GM18520 (cell line): Measurements from ENCODE around the gene PLA1A.
"Not testable (repeated sequence)": the region's sequence is repeated elsewhere in the genome, so short reads cannot be mapped to it uniquely, and the experiment has no call there.

Source experiments
- ATAC-seq: cut with Tn5 transposase; IDR thresholded peaks from one replicate; pipeline ENCODE4 v1.9.1; 2021; ENCODE audit not compliant: unreplicated experiment

PLA1A gene, protein sequence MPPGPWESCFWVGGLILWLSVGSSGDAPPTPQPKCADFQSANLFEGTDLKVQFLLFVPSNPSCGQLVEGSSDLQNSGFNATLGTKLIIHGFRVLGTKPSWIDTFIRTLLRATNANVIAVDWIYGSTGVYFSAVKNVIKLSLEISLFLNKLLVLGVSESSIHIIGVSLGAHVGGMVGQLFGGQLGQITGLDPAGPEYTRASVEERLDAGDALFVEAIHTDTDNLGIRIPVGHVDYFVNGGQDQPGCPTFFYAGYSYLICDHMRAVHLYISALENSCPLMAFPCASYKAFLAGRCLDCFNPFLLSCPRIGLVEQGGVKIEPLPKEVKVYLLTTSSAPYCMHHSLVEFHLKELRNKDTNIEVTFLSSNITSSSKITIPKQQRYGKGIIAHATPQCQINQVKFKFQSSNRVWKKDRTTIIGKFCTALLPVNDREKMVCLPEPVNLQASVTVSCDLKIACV

DNA sequence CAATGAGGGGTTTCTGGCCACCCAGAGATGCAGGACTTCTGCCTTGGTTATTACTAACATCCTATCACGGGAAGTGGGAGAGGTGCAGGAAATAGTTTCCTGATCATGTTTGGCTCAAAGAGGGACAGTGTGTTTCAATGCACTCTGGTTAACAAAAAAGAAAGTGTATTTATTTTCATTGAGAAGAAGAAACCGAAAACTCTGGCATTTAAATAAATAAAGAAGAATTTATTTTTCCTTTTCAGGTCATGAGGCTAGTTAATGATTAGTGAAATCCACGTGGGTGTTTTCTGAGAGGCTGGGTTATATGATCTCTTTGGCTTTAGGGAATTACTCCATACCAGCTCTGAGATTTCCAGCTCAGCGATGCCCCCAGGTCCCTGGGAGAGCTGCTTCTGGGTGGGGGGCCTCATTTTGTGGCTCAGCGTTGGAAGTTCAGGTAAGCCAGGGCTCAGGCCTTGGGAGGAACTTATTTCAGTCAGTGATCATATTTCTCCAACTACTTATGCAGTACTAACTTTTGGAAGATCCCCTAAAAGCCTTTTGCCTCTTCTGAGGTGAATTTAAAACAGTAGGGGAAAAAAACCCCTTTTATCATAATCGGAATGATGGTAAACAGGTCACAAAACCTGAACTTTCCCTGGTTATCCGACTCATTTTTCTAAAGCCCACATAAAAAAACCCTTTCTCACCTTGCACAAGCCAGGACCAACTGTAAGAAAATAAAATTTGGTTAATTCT is at the start of gene PLA1A:
TSS of gene PLA1A (plus strand) at position 338 of the 741 bp plus-strand sequence. CDS start at position 367, 29 bp downstream.
- no peak for ATAC-seq

DNA sequence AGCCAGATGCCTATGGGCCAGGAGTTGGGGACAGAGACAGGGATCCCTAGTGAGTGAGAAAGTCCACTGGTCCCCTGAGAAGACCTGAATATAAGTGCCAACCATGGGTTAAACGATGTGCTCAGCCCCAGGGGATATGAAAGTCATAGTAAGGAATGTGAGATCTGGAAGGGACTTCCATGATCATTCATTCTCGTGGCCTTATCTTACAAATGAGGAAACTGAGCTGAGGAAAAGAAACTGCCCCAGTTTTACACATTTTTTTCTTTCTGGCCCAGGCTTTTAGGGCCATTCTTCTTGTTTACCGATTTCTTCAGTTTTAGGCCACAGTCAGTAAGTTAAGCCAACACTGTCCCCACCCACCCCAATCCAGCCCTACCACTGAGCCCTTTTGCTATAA is 49.3 kb upstream of the PLA1A start:
- no peak for ATAC-seq

DNA sequence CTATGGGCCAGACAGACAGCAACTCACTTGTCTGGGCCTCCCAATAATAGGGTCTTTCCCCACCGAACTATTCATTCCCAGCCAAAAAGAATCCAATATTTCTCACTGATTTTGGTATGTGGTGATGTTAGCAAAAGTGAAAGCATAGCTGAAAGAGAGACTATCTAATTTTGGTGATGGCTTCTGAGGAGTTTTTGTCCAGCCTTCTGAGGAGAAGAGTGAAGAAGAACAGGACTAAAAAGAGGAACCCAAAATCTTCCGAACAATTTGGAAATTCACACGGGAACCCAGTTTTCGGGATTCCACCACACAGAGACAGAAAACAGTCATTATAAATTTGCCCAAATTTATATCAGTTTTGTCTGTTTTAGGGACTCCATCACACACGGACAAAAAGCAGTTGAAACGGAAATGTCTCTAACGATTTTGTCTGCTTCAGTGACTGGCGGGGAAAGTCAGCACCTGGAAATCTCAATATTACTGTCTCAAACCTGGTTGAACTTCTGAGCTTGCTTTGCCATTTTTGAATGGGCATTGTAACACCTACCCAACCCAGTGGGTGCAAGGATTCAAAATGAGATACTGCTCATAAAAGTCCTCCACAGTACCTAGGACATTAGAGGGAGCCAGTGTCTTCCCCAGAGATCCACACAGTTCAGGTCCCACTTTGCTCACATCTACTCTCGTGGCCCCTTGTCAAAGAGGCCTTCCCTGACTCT is 47.3 kb upstream of the PLA1A start:
- peak; percentile 31 for ATAC-seq

GRCh38 chr3:119551598-119551997 is 46.1 kb upstream of the PLA1A start:
- no peak for ATAC-seq

- not testable (repeated sequence) for ATAC-seq
Observed at GRCh38 chr3:119552928-119553327, 44.8 kb upstream of the PLA1A start.

DNA sequence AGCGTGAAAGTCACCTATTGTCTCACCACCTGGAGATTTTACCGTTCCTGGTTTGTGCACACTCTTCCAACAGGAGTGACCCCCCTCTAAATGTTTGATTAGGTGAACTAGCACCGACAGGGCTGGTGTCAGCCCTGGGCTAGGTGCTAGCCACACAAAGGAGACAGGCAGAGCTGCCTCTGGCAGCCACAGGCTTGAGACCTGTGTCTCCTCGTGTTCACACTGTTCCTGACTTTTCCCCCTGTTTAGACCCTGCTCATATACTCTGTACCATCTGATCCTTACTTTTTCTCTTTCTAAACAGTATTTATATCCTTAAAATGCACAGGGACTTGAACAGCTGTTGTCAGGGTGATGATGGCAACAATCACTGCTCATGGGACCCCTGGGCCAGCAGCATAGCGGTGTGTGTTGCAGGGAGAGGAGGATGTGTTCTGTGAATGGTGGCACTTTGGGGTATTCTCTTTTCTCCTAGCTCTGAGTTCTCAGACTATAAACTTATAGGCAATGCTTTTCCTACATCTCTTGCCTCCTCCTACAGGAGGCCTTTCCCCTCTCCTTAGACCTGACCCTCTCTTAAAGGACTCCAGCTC is 43.8 kb upstream of the PLA1A start:
- no peak for ATAC-seq

- ATAC-seq, result no peak
Observed at GRCh38 chr3:119555309-119555735, 42.4 kb upstream of the PLA1A start.

DNA sequence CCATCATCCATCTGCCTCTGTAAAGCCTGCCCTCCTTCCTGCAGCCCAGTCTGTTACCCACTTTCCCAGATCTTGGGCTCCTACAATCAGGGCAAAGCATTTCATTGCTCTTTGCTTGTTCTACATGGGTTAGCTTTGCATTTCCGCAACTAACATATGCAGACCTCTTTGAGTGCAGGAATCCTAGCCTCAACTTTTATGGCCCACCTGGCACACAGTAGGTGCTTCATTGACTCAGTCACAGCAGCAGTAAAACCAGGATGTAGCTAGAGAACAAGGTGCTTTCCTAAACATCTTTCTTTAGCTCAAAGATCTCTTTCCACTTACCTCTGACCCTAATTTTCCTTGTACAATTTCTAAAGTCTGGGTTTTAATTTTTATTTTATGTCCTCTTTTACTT is 41.8 kb upstream of the PLA1A start:
- ATAC-seq, result no peak

GRCh38 chr3:119557192-119557876 is 40.4 kb upstream of the PLA1A start:
- no peak for ATAC-seq

GRCh38 chr3:119557877-119558269 is 39.8 kb upstream of the PLA1A start:
- no peak for ATAC-seq

GRCh38 chr3:119558626-119559317 is 38.9 kb upstream of the PLA1A start:
- ATAC-seq, result no peak

GRCh38 chr3:119559441-119559963 is 38.2 kb upstream of the PLA1A start, which contains the start of gene CD80:
Gene CD80 (minus strand): TSS chr3:119559614. CDS start chr3:119557728, 1,886 bp downstream.
- ATAC-seq, result peak; percentile 24

- ATAC-seq, result no peak
Observed at GRCh38 chr3:119560160-119560559, 37.5 kb upstream of the PLA1A start.

DNA sequence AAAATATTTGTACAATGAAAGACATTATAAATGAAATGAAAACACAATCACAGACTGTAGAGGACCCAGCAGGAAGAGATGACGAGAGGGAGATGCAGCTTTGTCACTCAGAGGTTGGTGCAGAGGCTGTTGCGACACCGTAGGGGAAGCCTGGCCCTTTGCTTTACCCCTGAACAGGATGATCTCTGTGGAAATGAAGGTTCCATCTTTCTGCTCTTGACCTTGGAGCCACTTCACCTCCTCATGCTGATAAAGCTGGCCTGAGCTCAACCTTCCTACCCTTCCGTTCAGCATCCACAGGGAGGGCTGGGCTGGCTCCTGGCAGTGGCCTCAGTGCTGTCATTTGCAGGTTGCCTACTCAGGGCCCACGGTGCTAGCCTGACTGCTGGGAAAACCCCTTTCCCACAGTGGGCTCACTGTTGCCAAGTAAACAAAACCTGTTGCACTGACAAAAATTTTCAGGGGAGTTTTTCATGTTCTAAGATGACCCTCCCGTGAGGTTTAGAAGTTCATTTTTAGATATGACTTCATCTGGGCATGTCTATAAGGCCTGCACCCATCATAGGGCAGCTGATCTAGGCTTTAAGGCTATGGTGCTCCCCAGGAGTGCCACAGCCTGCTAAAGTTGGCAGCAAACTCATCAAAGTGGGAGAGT is 35.3 kb upstream of the PLA1A start:
- peak; percentile 76 for ATAC-seq

DNA sequence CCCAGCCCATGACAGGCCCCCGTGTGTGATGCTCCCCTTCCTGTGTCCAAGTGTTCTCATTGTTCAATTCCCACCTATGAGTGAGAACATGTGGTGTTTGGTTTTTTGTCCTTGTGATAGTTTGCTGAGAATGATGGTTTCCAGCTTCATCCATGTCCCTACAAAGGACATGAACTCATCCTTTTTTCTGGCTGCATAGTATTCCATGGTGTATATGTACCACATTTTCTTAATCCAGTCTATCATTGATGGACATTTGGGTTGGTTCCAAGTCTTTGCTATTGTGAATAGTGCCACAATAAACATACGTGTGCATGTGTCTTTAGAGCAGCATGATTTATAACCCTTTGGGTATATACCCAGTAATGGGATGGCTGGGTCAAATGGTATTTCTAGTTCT is 34.4 kb upstream of the PLA1A start:
- not testable (repeated sequence) for ATAC-seq

DNA sequence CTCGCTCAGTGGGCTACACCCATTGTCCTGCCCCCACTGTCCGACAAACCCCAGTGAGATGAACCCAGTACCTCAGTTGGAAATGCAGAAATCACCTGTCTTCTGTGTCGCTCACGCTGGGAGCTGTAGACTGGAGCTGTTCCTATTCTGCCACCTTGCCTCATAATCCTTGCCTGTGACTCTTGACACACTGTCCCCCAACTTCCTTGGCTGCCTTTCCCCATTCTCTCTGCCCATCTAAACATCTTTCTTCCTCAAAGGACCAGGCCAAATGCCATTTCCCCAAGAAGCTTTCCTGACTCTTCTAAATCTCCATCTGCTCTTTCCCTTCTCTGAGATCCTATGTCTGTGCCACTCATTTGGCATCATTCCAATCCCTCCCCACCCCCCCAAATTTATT is 28.5 kb upstream of the PLA1A start:
- no peak for ATAC-seq

- no peak for ATAC-seq
Observed at GRCh38 chr3:119570229-119570628, 27.5 kb upstream of the PLA1A start.

DNA sequence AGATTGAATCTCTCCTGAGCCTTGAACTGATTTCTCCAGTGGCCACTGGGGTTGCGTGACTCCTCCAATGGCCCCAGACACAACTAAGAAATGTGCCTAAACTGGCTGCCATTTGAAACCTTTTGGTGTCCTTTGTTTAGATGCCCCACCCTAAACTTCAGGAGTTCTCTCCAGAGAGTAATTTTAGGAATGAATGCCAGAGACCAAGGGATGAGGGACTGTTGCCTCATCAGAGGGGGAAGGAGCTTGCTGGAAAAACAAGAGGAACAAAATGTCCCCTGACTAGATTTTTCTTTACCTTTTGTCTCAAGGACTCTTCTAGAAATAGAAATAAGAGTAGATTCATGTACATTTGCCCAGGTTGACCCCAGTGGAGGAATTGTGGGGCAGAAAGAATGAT is 26.5 kb upstream of the PLA1A start:
- no peak for ATAC-seq

GRCh38 chr3:119571688-119572087 is 26.0 kb upstream of the PLA1A start:
- ATAC-seq, result no peak
